Measurements from ENCODE around the gene GIN1. TPM values are rescaled to one million over a fixed set of nuclear protein-coding genes. Genes with fewer than 3 reads are reported as not detected.
A peak's percentile ranks its signal among the peaks of the same experiment; 100 is the strongest.

Gene GIN1
- total and polyA plus RNA-seq, 4 donors, result 3.1 to 12.6 (median 5.7) TPM

- Histone ChIP-seq H3K27me3 (ENCODE audit: control insufficient read depth in 3 of 3, insufficient read depth in 3 of 3, low read length in 2 of 3) (no peaks in the 10 kb centered on the region), H3K9me3 (ENCODE audit: control insufficient read depth in 4 of 4, insufficient read depth in 3 of 4, low read length in 3 of 4) (no peaks in the 10 kb centered on the region), H3K4me1 (ENCODE audit: control insufficient read depth in 5 of 5, insufficient read depth in 5 of 5, low read length in 5 of 5) (no peaks in the 10 kb centered on the region), H3K27ac (ENCODE audit: low read depth in 1 of 2, low read length in 1 of 2) (no peak overlapping the region), H3K9ac (ENCODE audit: insufficient read depth in 1 of 2, low read length in 2 of 2) (no peak overlapping the region), H3K36me3 (ENCODE audit: control insufficient read depth in 4 of 4, insufficient read depth in 4 of 4, low read length in 4 of 4) (no peaks in the 10 kb centered on the region), H3K4me3 (no peak overlapping the region)
- ATAC-seq (ENCODE audit: insufficient read depth, low FRiP score) (no peak), DNase-seq (no peak)
- WGBS, 2 donors, result 64 to 65% methylated on average over 1 of the region's 1 CpG
- TF ChIP-seq, protein P1, sequence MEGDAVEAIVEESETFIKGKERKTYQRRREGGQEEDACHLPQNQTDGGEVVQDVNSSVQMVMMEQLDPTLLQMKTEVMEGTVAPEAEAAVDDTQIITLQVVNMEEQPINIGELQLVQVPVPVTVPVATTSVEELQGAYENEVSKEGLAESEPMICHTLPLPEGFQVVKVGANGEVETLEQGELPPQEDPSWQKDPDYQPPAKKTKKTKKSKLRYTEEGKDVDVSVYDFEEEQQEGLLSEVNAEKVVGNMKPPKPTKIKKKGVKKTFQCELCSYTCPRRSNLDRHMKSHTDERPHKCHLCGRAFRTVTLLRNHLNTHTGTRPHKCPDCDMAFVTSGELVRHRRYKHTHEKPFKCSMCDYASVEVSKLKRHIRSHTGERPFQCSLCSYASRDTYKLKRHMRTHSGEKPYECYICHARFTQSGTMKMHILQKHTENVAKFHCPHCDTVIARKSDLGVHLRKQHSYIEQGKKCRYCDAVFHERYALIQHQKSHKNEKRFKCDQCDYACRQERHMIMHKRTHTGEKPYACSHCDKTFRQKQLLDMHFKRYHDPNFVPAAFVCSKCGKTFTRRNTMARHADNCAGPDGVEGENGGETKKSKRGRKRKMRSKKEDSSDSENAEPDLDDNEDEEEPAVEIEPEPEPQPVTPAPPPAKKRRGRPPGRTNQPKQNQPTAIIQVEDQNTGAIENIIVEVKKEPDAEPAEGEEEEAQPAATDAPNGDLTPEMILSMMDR (IDR thresholded peaks at IDR 0.05; ENCODE audit: control extremely low read depth, extremely low read depth), result no peak
These were observed 53.6 kb downstream of the GIN1 start for GRCh38 chr5:103066326-103066725.

GRCh38 chr5:103060424-103060954 is 59.4 kb downstream of the GIN1 start:
- peak in 1 of 3 donors; percentile 27 for DNase-seq
- ATAC-seq (ENCODE audit: insufficient read depth, low FRiP score), result no peak
- 35 to 74% methylated on average over 3 of the region's 3 CpGs for WGBS, 2 donors

GRCh38 chr5:103059525-103059924 is 60.4 kb downstream of the GIN1 start:
- Histone ChIP-seq H3K9me3 (ENCODE audit: control insufficient read depth in 4 of 4, insufficient read depth in 3 of 4, low read length in 3 of 4) (no peaks in the 10 kb centered on the region), H3K9ac (ENCODE audit: insufficient read depth in 1 of 2, low read length in 2 of 2) (no peak overlapping the region), H3K36me3 (ENCODE audit: control insufficient read depth in 4 of 4, insufficient read depth in 4 of 4, low read length in 4 of 4) (no peaks in the 10 kb centered on the region), H3K27ac (ENCODE audit: low read depth in 1 of 2, low read length in 1 of 2) (no peak overlapping the region), H3K4me3 (no peak overlapping the region), H3K4me1 (ENCODE audit: control insufficient read depth in 5 of 5, insufficient read depth in 5 of 5, low read length in 5 of 5) (peaks cover 0 to 5% (median 0%) of the 10 kb centered on the region in 5 donors), H3K27me3 (ENCODE audit: control insufficient read depth in 3 of 3, insufficient read depth in 3 of 3, low read length in 2 of 3) (no peaks in the 10 kb centered on the region)
- DNase-seq, result no peak
- TF ChIP-seq, protein P1 (IDR thresholded peaks at IDR 0.05; ENCODE audit: control extremely low read depth, extremely low read depth), result no peak
- no peak for ATAC-seq (ENCODE audit: insufficient read depth, low FRiP score)
- 84 to 92% methylated on average over 3 of the region's 3 CpGs for WGBS, 2 donors

More at GRCh38 chr5:103060424-103060954, 59.4 kb downstream of the GIN1 start:
- Histone ChIP-seq H3K9ac (ENCODE audit: insufficient read depth in 1 of 2, low read length in 2 of 2) (no peak overlapping the region), H3K27me3 (ENCODE audit: control insufficient read depth in 3 of 3, insufficient read depth in 3 of 3, low read length in 2 of 3) (no peaks in the 10 kb centered on the region), H3K9me3 (ENCODE audit: control insufficient read depth in 4 of 4, insufficient read depth in 3 of 4, low read length in 3 of 4) (no peaks in the 10 kb centered on the region), H3K4me3 (no peak overlapping the region), H3K4me1 (ENCODE audit: control insufficient read depth in 5 of 5, insufficient read depth in 5 of 5, low read length in 5 of 5) (peaks cover 0 to 5% (median 0%) of the 10 kb centered on the region in 5 donors), H3K36me3 (ENCODE audit: control insufficient read depth in 4 of 4, insufficient read depth in 4 of 4, low read length in 4 of 4) (no peaks in the 10 kb centered on the region), H3K27ac (ENCODE audit: low read depth in 1 of 2, low read length in 1 of 2) (no peak overlapping the region)
- TF ChIP-seq, protein P1 (IDR thresholded peaks at IDR 0.05; ENCODE audit: control extremely low read depth, extremely low read depth), result no peak
